GM19351 (cell line): ENCODE results near the gene LSAMP.

ENCODE experiments used
- ATAC-seq: cut with Tn5 transposase; IDR thresholded peaks from one replicate; pipeline ENCODE4 v1.9.1; 2021; ENCODE audit warnings: mild to moderate bottlenecking, moderate library complexity; ENCODE audit not compliant: unreplicated experiment

The LSAMP gene

GRCh38 chr3:116034086-116034485, 411.2 kb downstream of the LSAMP start:
- no peak for ATAC-seq

GRCh38 chr3:116033516-116033915, 411.8 kb downstream of the LSAMP start:
- ATAC-seq, result no peak

DNA sequence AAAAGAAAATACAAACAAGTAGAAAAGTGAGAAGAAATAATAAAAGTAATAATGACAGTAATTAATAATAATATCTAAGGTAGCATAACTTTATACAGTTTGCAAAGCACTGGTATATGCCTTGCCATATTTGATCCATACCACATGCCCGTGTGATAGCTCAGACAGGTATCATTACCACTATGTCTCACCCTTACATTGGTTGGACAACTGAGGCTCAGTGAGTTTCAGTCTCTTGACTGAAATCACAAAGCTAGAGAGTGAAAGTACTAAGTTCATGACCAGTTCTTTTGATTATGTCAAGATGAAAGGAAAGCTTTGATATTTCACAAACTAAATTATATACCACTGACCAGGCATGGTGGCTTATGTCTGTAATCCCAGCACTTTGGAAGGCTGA, 413.1 kb downstream of the LSAMP start:
- ATAC-seq, result peak; percentile 74

GRCh38 chr3:116030131-116030850, 415.0 kb downstream of the LSAMP start:
- ATAC-seq, result no peak

DNA sequence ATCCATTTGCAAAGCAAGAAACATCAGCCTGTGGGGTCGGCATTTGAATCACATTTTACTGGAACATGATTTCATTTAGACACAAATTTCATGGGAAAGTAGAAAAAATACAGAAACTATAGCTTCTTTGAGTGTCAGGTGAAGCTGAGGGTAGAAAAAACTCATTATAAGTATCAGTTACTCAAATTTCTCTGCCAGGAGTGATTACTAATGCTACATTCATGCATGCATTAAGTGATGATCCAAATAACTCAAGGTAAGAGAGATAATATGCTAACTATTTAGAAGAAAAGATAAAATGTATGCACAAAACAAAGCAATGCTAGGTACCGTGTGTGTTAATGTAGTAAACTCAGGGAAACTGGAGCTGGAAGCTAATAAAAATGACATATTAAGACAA, 416.0 kb downstream of the LSAMP start:
- ATAC-seq, result no peak

DNA sequence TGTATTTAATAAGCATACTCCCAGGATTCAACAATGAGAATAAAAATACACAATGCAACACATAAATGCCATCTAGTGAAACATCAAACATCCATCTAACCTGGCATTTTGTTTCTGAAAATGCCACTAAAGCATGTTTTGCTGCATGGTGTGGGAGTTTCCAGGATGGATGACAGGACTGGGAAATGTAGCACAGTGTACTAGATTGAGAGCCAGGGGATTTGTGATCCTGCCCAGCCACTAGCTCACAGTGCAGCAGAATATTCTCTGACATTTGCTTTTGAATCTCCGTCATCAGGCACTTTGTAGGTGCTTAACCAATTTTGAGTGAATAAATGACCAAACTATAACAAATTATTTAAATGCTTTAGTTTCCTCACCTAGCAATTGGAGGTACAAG, 417.1 kb downstream of the LSAMP start:
- ATAC-seq, result no peak

GRCh38 chr3:116020989-116021388, 424.3 kb downstream of the LSAMP start:
- no peak for ATAC-seq

DNA sequence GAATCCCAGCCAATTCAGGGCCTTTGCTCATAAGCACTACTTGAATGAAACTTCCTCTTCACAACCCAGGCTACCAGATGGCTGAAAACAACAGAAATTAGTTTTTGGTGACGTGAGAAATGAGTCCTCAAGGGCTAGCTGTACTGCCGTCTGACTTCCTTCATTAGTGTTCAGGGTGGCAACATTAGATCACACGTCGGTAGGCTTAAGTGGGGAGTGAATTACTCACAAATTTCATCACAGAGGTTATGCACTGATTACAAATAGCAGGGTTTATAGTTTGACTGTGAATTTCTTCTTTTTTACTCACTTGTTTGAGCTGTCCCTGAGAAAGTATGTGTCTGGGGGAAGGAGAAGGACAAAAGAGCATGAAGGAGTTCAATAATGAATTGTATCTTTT, 424.8 kb downstream of the LSAMP start:
- ATAC-seq, result peak; percentile 99

GRCh38 chr3:116019254-116019763, 426.0 kb downstream of the LSAMP start:
- ATAC-seq, result no peak

- no peak for ATAC-seq
These were observed 426.6 kb downstream of the LSAMP start for GRCh38 chr3:116018646-116019045.

DNA sequence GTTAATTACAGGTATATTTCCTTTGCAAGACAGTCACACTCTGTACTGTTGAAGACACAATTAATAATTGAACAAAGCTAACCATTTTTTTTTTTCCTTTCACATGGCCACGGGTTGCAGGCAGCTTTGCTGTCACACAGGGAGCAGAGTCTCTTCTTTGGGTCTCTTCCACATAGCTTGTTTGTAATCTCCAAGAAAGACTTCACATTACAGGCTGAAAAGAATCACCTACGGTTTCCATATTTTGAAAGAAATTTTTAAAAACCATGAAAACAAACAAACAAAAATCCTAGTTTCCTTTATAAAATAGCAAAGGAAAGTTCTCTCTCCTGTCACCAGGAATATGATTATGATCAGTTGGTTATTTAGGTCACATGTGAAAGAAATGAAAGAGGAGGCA, 429.4 kb downstream of the LSAMP start:
- ATAC-seq, result no peak

- ATAC-seq, result no peak
These were observed 438.3 kb downstream of the LSAMP start for GRCh38 chr3:116007000-116007399.

DNA sequence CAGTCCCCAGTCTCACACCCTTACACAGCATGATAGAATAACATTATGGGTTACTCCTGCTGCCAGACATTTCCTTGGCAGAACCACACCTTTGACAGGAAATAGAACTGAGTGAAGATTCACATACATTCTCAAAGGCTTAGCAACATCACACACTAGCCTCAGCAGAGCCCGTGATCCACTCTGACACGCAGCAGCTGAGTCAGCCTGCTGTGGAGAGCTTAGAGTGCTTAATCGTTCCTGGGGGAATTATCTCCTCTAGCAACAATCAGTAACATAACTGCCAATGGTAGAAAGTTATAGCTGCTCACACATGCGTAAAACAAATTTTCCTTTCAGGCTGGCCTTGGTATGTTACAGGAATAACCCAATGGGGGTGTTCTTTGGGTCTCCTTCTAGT, 439.9 kb downstream of the LSAMP start:
- no peak for ATAC-seq

GRCh38 chr3:116002235-116002634, 443.1 kb downstream of the LSAMP start:
- ATAC-seq, result no peak

DNA sequence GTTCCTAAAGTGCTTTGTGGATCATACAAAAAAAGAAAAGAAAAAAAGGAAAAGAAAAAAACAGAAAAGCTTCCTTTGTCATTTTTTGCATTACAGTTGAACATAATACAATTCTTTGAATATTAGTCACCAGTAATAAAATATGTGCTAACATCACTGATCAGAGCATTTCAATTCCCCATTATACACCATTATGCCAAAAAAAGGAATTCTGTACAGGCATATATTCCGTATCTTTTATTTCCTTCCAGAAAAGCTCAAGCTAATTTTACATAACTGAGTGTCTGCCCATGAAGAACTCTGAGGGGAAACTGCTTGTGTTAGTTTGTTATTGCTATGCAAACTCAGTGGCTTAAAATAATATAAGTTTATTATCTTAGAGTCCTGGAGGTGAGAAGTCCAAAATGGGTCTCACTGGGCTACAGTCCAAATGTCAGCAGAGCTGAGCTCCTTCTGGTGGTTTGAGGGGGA, 444.1 kb downstream of the LSAMP start:
- ATAC-seq, result no peak

GRCh38 chr3:116000311-116000710, 445.0 kb downstream of the LSAMP start:
- peak; percentile 89 for ATAC-seq

DNA sequence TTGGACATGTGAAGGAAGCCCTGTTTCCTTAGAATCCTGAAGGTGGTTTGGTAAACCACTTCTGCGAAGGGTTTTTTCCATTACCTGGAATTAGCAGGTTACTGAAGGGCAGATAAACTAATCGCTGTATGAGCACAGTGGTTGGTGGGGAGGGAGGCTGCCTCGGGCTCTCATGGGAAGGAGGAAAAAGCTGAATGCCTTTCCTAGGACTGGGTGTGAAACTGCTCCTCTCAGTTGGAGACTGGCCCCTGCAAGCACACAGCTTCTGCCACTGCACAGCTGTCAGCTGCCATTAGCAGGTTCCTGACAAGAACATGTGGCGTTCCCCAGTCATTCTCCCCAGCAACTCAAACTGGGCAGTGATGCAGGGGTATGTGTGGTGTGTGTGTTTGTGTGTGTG, 445.7 kb downstream of the LSAMP start:
- no peak for ATAC-seq

- no peak for ATAC-seq
These were observed 446.2 kb downstream of the LSAMP start for GRCh38 chr3:115999001-115999585.

GRCh38 chr3:115996420-115997108, 448.7 kb downstream of the LSAMP start:
- no peak for ATAC-seq

DNA sequence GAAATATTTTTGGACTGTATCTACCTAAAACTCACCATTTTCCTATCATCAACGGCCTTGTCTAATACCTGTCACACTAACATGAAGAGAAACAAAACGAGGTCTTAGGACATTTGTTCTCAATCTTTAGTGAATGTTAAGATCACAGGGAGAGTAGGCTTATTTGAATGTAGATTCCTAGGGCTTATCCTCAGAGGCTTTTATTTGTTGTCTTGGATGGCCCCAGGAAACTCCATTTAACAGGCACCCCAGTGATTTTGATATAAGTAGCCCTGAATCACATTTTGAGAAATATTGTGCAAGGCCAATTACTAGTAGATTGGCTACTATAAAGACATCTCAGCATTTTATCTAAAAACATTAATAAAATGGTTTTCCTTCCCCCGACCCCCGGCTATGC, 454.6 kb downstream of the LSAMP start:
- ATAC-seq, result no peak

- no peak for ATAC-seq
These were observed 455.4 kb downstream of the LSAMP start for GRCh38 chr3:115989684-115990421.
